H1 (cell line): ENCODE results near the gene GRID1. TPM values are rescaled to one million over a fixed set of nuclear protein-coding genes. Genes with fewer than 3 reads are reported as not detected.

ENCODE experiments used
- BACH1 ChIP-seq: IDR thresholded peaks from 2 replicates; pipeline ENCODE4 v1.6.1; 2012; ENCODE audit warnings: low read length, improper control_type of control experiment
- BCL11A ChIP-seq, 2 experiments: IDR thresholded peaks; one replicate each; pipeline ENCODE4 v1.6.1; 2011; ENCODE audit warnings: low read depth in 2 of 2, low read length in 2 of 2, mild to moderate bottlenecking in 2 of 2
- CREB1 ChIP-seq: IDR thresholded peaks from 2 replicates; pipeline ENCODE4 v1.6.1; 2012; ENCODE audit warnings: inconsistent platforms
- FOSL1 ChIP-seq: IDR thresholded peaks from 2 replicates; pipeline ENCODE4 v1.6.1; 2011; ENCODE audit warnings: mild to moderate bottlenecking, low read depth, low read length, moderate library complexity; ENCODE audit not compliant: insufficient read depth
- GABPA ChIP-seq: IDR thresholded peaks from 2 replicates; pipeline ENCODE4 v1.6.1; 2011; ENCODE audit warnings: mild to moderate bottlenecking, low read length, moderate library complexity, borderline replicate concordance; ENCODE audit not compliant: insufficient read depth
- GTF2F1 ChIP-seq: IDR thresholded peaks from 2 replicates; pipeline ENCODE4 v1.6.1; 2012; ENCODE audit warnings: low read depth, low read length, improper control_type of control experiment, borderline replicate concordance
- HDAC2 ChIP-seq, 2 experiments: fragments of 300-600 bp in 1 of 2; sonication (generic) in 1 of 2; IDR thresholded peaks; 2 replicates each; pipeline ENCODE4 v1.6.1; 2011 to 2012; ENCODE audit warnings: low read depth in 2 of 2, low read length in 2 of 2, mild to moderate bottlenecking in 2 of 2, moderate library complexity in 2 of 2, borderline replicate concordance in 1 of 2, inconsistent platforms in 1 of 2
- JUN ChIP-seq: IDR thresholded peaks from 2 replicates; pipeline ENCODE4 v1.6.1; 2011; ENCODE audit warnings: low read depth, mild to moderate bottlenecking, improper control_type of control experiment, low read length
- JUND ChIP-seq: IDR thresholded peaks from 2 replicates; pipeline ENCODE4 v1.6.1; 2011; ENCODE audit warnings: mild to moderate bottlenecking, improper control_type of control experiment, low read length
- NANOG ChIP-seq: IDR thresholded peaks from 2 replicates; pipeline ENCODE4 v1.6.1; 2011; ENCODE audit warnings: low read length, low read depth, mild to moderate bottlenecking, inconsistent platforms; ENCODE audit not compliant: insufficient read depth, poor library complexity, severe bottlenecking
- TAF7 ChIP-seq: optimal IDR thresholded peaks from 2 replicates; pipeline ENCODE3; 2011; ENCODE audit warnings: low read depth, mild to moderate bottlenecking, inconsistent platforms, low read length, moderate library complexity, borderline replicate concordance
- polyA plus RNA-seq, 7 experiments: library from polyadenylated mRNA; depleted of rRNA in 3 of 7; stranded (reverse) in 5 of 7; unstranded in 2 of 7; fragments of >200 nt in 5 of 7; fragments of 200-250 nt in 2 of 7; gene quantifications; 1 replicate in 5 of 7; 2 replicates in 1 of 7; 4 replicates in 1 of 7; pipeline versions ENCODE4 v1.2.1 to v1.2.3, GENCODE V29; 2011 to 2013; ENCODE audit warnings: missing spikeins in 2 of 7, mixed read lengths in 2 of 7
- total RNA-seq: library from RNA; stranded (reverse); fragmentation: NEBNext Ultra II Directional; extraction: Animal tissue kit (Norgen Biotek cat#: 25700); gene quantifications from 2 replicates; pipeline ENCODE4 v1.2.1, GENCODE V29; 2021
- TF ChIP-seq, protein P1 (sequence below): fragments of 300-600 bp; sonication (generic); IDR thresholded peaks from 2 replicates; pipeline ENCODE4 v1.7.1; 2012; ENCODE audit warnings: low read length, moderate library complexity, mild to moderate bottlenecking, inconsistent platforms; ENCODE audit not compliant: insufficient replicate concordance

The GRID1 gene
- total and polyA plus RNA-seq, 2 of the 8 experiments (the other 6 are each of a cell fraction or from before 2014, with no cell fraction given): 0.22 to 0.30 TPM

DNA sequence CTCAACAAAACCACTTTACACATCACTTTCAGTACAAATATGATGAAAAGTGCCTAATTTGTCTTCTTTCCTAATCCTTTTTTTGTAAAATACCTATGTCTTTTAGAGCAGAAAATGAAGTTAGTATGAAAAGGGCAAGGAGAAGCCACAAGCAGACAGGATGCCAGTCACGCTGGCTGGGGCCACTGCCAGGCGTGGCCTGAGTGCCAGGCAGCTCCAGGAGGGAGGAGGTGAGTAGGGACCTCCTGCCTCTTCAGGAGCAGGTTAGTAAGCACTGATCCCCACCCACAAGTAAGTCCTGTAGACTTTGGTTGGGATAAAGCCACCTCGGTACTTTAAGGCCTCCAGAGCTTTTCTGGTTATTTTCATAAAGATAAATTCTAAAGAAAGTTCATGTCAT, 432.0 kb downstream of the GRID1 start (continued):
- TF ChIP-seq, protein P1, sequence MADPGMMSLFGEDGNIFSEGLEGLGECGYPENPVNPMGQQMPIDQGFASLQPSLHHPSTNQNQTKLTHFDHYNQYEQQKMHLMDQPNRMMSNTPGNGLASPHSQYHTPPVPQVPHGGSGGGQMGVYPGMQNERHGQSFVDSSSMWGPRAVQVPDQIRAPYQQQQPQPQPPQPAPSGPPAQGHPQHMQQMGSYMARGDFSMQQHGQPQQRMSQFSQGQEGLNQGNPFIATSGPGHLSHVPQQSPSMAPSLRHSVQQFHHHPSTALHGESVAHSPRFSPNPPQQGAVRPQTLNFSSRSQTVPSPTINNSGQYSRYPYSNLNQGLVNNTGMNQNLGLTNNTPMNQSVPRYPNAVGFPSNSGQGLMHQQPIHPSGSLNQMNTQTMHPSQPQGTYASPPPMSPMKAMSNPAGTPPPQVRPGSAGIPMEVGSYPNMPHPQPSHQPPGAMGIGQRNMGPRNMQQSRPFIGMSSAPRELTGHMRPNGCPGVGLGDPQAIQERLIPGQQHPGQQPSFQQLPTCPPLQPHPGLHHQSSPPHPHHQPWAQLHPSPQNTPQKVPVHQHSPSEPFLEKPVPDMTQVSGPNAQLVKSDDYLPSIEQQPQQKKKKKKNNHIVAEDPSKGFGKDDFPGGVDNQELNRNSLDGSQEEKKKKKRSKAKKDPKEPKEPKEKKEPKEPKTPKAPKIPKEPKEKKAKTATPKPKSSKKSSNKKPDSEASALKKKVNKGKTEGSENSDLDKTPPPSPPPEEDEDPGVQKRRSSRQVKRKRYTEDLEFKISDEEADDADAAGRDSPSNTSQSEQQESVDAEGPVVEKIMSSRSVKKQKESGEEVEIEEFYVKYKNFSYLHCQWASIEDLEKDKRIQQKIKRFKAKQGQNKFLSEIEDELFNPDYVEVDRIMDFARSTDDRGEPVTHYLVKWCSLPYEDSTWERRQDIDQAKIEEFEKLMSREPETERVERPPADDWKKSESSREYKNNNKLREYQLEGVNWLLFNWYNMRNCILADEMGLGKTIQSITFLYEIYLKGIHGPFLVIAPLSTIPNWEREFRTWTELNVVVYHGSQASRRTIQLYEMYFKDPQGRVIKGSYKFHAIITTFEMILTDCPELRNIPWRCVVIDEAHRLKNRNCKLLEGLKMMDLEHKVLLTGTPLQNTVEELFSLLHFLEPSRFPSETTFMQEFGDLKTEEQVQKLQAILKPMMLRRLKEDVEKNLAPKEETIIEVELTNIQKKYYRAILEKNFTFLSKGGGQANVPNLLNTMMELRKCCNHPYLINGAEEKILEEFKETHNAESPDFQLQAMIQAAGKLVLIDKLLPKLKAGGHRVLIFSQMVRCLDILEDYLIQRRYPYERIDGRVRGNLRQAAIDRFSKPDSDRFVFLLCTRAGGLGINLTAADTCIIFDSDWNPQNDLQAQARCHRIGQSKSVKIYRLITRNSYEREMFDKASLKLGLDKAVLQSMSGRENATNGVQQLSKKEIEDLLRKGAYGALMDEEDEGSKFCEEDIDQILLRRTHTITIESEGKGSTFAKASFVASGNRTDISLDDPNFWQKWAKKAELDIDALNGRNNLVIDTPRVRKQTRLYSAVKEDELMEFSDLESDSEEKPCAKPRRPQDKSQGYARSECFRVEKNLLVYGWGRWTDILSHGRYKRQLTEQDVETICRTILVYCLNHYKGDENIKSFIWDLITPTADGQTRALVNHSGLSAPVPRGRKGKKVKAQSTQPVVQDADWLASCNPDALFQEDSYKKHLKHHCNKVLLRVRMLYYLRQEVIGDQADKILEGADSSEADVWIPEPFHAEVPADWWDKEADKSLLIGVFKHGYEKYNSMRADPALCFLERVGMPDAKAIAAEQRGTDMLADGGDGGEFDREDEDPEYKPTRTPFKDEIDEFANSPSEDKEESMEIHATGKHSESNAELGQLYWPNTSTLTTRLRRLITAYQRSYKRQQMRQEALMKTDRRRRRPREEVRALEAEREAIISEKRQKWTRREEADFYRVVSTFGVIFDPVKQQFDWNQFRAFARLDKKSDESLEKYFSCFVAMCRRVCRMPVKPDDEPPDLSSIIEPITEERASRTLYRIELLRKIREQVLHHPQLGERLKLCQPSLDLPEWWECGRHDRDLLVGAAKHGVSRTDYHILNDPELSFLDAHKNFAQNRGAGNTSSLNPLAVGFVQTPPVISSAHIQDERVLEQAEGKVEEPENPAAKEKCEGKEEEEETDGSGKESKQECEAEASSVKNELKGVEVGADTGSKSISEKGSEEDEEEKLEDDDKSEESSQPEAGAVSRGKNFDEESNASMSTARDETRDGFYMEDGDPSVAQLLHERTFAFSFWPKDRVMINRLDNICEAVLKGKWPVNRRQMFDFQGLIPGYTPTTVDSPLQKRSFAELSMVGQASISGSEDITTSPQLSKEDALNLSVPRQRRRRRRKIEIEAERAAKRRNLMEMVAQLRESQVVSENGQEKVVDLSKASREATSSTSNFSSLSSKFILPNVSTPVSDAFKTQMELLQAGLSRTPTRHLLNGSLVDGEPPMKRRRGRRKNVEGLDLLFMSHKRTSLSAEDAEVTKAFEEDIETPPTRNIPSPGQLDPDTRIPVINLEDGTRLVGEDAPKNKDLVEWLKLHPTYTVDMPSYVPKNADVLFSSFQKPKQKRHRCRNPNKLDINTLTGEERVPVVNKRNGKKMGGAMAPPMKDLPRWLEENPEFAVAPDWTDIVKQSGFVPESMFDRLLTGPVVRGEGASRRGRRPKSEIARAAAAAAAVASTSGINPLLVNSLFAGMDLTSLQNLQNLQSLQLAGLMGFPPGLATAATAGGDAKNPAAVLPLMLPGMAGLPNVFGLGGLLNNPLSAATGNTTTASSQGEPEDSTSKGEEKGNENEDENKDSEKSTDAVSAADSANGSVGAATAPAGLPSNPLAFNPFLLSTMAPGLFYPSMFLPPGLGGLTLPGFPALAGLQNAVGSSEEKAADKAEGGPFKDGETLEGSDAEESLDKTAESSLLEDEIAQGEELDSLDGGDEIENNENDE: no peak
- TF ChIP-seq BCL11A (IDR thresholded peaks at IDR 0.05; ENCODE audit: low read depth in 2 of 2, low read length in 2 of 2) (no peak), FOSL1 (no peak), BACH1 (no peak), GTF2F1 (no peak), CREB1 (no peak), JUN (no peak), GABPA (no peak), TAF7 (no peak), HDAC2 (IDR thresholded peaks at IDR 0.05; ENCODE audit: borderline replicate concordance in 1 of 2, low read depth in 2 of 2, low read length in 2 of 2) (no peak), NANOG (no peak), JUND (no peak)
